ENCODE data around the gene TEKTIP1.

DNA sequence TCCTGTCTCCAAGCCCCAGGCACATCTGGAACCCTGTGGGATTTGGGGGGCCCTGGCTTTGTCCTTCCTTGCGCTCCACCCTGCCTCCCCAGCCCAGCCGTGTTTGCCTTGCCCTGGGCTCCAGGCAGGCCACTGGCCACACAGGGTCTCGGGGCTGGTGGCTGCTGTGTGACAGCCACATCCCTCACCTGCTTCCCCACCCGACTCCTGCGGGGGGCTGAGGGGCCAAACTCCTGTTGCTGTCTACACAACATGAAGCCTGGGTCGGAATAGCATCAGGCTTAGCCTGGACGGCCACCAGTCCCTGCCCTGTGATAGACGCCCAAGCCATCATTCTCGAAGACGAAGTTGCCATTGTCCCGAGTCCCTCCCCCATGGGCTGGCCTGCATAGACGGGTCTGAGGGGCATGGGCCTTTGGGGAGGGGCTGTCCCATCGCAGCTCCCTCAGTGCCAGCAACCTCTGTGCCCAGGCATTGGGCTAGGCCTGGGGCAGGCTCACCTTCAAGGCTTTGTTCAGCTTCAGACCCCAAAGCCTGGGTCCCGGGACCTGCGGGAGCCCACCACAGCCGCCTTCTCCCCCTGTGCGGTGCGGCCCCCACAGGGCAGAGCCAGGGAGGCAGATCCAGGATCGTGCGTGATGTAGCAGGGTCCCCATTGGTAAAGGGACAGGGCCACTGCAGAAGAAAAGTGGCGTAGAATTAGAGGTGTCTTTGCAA is 15.5 kb upstream of the TEKTIP1 start:
- TF ChIP-seq EZH2 (IDR thresholded peaks at IDR 0.05; ENCODE audit: insufficient read depth, low read length), result no peak
- TF ChIP-seq, protein P1, sequence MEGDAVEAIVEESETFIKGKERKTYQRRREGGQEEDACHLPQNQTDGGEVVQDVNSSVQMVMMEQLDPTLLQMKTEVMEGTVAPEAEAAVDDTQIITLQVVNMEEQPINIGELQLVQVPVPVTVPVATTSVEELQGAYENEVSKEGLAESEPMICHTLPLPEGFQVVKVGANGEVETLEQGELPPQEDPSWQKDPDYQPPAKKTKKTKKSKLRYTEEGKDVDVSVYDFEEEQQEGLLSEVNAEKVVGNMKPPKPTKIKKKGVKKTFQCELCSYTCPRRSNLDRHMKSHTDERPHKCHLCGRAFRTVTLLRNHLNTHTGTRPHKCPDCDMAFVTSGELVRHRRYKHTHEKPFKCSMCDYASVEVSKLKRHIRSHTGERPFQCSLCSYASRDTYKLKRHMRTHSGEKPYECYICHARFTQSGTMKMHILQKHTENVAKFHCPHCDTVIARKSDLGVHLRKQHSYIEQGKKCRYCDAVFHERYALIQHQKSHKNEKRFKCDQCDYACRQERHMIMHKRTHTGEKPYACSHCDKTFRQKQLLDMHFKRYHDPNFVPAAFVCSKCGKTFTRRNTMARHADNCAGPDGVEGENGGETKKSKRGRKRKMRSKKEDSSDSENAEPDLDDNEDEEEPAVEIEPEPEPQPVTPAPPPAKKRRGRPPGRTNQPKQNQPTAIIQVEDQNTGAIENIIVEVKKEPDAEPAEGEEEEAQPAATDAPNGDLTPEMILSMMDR (IDR thresholded peaks at IDR 0.05; ENCODE audit: insufficient read depth, low read depth, low read length), result no peak
